Panc1 (cell line): ENCODE data around the gene NXT1. TPM values are rescaled to one million over a fixed set of nuclear protein-coding genes. Genes with fewer than 3 reads are reported as not detected.

Experiments
- ATAC-seq: fragments of 200-7000 bp; cut with Tn5 transposase; 2 replicates; pipeline ENCODE4 v1.9.1; 2020; ENCODE audit warnings: mild to moderate bottlenecking, moderate library complexity
- BruUV-seq: library from RNA; stranded (reverse); fragments of 400-500 nt; replicated peaks from 2 replicates; lab custom pipeline; 2021; lab: Mats Ljungman, UMichigan
- CTCF ChIA-PET: fragments of 300-600 bp; sonication (Branson Sonifier 250); formaldehyde crosslinking; loops from one replicate; lab custom pipeline; 2022; ENCODE audit warnings: antibody characterized with exemption; lab: Charles Lee
- POLR2A ChIA-PET: fragments of 300-600 bp; sonication (Branson Sonifier 250); formaldehyde crosslinking; loops from one replicate; lab custom pipeline; 2022; ENCODE audit warnings: antibody characterized with exemption; lab: Charles Lee
- DNase-seq: peaks from one replicate; pipeline ENCODE4 v3.0.0-alpha.2; 2010; ENCODE audit warnings: low read depth, low spot score
- H3K27ac ChIP-seq: 2 replicates; pipeline ENCODE4 v1.5.1; 2011; ENCODE audit warnings: mild to moderate bottlenecking, low read length, inconsistent platforms
- H3K27me3 ChIP-seq: fragments of 200-500 bp; sonication (Bioruptor generic); 2 replicates; pipeline ENCODE4 v1.6.0; 2014; ENCODE audit warnings: low read length, inconsistent platforms; ENCODE audit not compliant: control insufficient read depth, insufficient read depth
- H3K36me3 ChIP-seq: fragments of 200-500 bp; sonication (Bioruptor generic); 2 replicates; pipeline ENCODE4 v1.5.1; 2014; ENCODE audit warnings: inconsistent platforms, mild to moderate bottlenecking, low read length, moderate library complexity; ENCODE audit not compliant: control insufficient read depth, insufficient read depth
- H3K4me1 ChIP-seq: 2 replicates; pipeline ENCODE4 v1.5.1; 2011; ENCODE audit warnings: inconsistent platforms, mild to moderate bottlenecking, low read length, moderate library complexity; ENCODE audit not compliant: control insufficient read depth, insufficient read depth
- H3K4me3 ChIP-seq, 2 experiments: 2 replicates each; pipeline ENCODE4 v1.5.1; 2011 to 2012; ENCODE audit warnings: low read depth in 2 of 2, low read length in 2 of 2, mild to moderate bottlenecking in 2 of 2, inconsistent platforms in 1 of 2, moderate library complexity in 1 of 2
- H3K9me3 ChIP-seq: fragments of 200-500 bp; sonication (Bioruptor generic); 2 replicates; pipeline ENCODE4 v1.5.1; 2014; ENCODE audit warnings: low read depth, mild to moderate bottlenecking, inconsistent platforms, low read length, moderate library complexity; ENCODE audit not compliant: control insufficient read depth, insufficient read depth
- CTCF ChIP-seq: fragments of 450-650 bp; IDR thresholded peaks from 2 replicates; pipeline ENCODE4 v1.5.1; 2017; ENCODE audit warnings: mild to moderate bottlenecking
- POLR2AphosphoS5 ChIP-seq: IDR thresholded peaks from 2 replicates; pipeline ENCODE4 v1.6.1; 2012; ENCODE audit warnings: mild to moderate bottlenecking, low read depth, low read length, moderate library complexity
- REST ChIP-seq, 2 experiments: IDR thresholded peaks; 2 replicates each; pipeline ENCODE4 v1.6.1; 2011 to 2012; ENCODE audit warnings: low read depth in 2 of 2, control low read depth in 1 of 2, low read length in 1 of 2, mild to moderate bottlenecking in 1 of 2, moderate library complexity in 1 of 2; ENCODE audit not compliant: insufficient read depth in 1 of 2
- SIN3A ChIP-seq: IDR thresholded peaks from 2 replicates; pipeline ENCODE4 v1.6.1; 2012; ENCODE audit warnings: low read depth, mild to moderate bottlenecking, low read length, moderate library complexity, borderline replicate concordance; ENCODE audit not compliant: insufficient read depth
- TCF7L2 ChIP-seq: IDR thresholded peaks from 2 replicates; pipeline ENCODE4 v1.6.1; 2011; ENCODE audit warnings: mild to moderate bottlenecking, low read depth, low read length, inconsistent platforms
- in situ Hi-C: cut with HindIII; loops from 2 replicates; pipeline ENCODE4 v1.10.0; 2016; ENCODE audit warnings: low sequenced_read_pairs, low pct_unique_long_range_greater_than_20kb
- intact Hi-C: fragments of 100-400 bp; cut with micrococcal nuclease; formaldehyde crosslinking; loops from one replicate; pipeline ENCODE4 v1.10.0; 2022; ENCODE audit not compliant: unreplicated experiment
- total RNA-seq: library from RNA; stranded (reverse); gene quantifications from one replicate; pipeline ENCODE4 v1.2.1, GENCODE V29; 2021; ENCODE audit not compliant: unreplicated experiment

The NXT1 gene
- total RNA-seq, 1 experiment from 2014 or later, result 31.3 TPM

- ATAC-seq (no peak), DNase-seq (no peak)
- TF ChIP-seq REST (IDR thresholded peaks at IDR 0.05; ENCODE audit: insufficient read depth in 1 of 2, low read depth in 2 of 2, low read length in 1 of 2) (no peak), POLR2AphosphoS5 (no peak), CTCF (no peak)
- Histone ChIP-seq H3K9me3 (no peaks in the 10 kb centered on the region), H3K4me1 (no peaks in the 10 kb centered on the region), H3K27me3 (no peaks in the 10 kb centered on the region; the same call in 1 of the 2 replicates), H3K27ac (no peak overlapping the region), H3K4me3 (no peak overlapping the region), H3K36me3 (no peaks in the 10 kb centered on the region)
- BruUV-seq, result no TSS peak
- intact Hi-C loops (no loop called here), in situ Hi-C loops (no loop called here)
- ChIA-PET POLR2A (no interaction called here), CTCF (no interaction called here)
These were observed 48.2 kb upstream of the NXT1 start for GRCh38 chr20:23302386-23302785.

GRCh38 chr20:23302801-23303200 is 47.8 kb upstream of the NXT1 start:
- no TSS peak for BruUV-seq
- Histone ChIP-seq H3K27ac (no peak overlapping the region), H3K9me3 (no peaks in the 10 kb centered on the region), H3K4me3 (no peak overlapping the region), H3K36me3 (no peaks in the 10 kb centered on the region), H3K4me1 (no peaks in the 10 kb centered on the region), H3K27me3 (no peaks in the 10 kb centered on the region; the same call in 1 of the 2 replicates)
- ChIA-PET CTCF (no interaction called here), POLR2A (no interaction called here)
- intact Hi-C loops (no loop called here), in situ Hi-C loops (no loop called here)
- TF ChIP-seq TCF7L2 (no peak), CTCF (no peak), SIN3A (no peak), REST (IDR thresholded peaks at IDR 0.05; ENCODE audit: insufficient read depth in 1 of 2, low read depth in 2 of 2, low read length in 1 of 2) (no peak), POLR2AphosphoS5 (no peak)
- ATAC-seq (no peak), DNase-seq (no peak)
